ENCODE measurements around the gene MORN5. TPM values are rescaled to one million over a fixed set of nuclear protein-coding genes. Genes with fewer than 3 reads are reported as not detected.

Gene MORN5
- total RNA-seq, 3 donors from 2014 or later, result not detected

DNA sequence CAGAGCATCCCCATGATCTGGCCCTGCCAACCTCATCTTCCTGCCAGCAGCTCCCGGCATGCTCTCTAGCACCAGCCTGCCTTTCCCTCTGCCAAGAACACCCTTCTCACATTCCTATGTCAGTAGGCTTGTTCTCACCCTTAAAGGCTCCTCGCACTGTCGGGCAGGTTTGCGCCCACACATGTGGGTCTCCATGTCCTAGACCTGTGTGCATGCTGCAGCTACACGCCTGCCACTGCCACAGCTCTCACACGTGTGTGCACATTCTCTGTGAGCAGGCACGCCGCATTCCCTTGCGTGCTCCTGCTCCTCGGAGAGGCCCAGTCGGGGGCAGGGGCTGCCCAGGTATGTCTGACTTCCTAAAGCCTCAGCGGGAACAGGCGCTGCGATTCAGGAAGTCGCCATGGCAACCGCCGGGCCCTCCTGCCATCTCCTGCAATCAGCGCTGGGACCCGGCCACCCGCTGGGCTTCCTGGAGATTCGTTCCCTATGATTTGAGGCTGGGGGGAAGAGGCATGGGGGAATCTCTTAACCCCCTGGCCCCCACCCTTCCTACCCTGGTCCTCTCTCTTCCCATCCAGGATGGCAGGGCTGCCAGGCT, 28.2 kb upstream of the MORN5 start:
- intact Hi-C loops (cut with DNase I; ENCODE audit: low total_unique reads), result no loop called here
- H3K27ac ChIP-seq, result no peak overlapping the region
- H3K27me3 ChIP-seq, result peaks cover 0 to 9% of the 10 kb centered on the region in 2 donors
- no peaks in the 10 kb centered on the region for H3K4me1 ChIP-seq
- no peaks in the 10 kb centered on the region for H3K9me3 ChIP-seq
- peak in 1 of 2 donors; percentile 54 for DNase-seq (ENCODE audit: low spot score in 2 of 2)
- H3K36me3 ChIP-seq, result no peaks in the 10 kb centered on the region
- TF ChIP-seq, protein P1, sequence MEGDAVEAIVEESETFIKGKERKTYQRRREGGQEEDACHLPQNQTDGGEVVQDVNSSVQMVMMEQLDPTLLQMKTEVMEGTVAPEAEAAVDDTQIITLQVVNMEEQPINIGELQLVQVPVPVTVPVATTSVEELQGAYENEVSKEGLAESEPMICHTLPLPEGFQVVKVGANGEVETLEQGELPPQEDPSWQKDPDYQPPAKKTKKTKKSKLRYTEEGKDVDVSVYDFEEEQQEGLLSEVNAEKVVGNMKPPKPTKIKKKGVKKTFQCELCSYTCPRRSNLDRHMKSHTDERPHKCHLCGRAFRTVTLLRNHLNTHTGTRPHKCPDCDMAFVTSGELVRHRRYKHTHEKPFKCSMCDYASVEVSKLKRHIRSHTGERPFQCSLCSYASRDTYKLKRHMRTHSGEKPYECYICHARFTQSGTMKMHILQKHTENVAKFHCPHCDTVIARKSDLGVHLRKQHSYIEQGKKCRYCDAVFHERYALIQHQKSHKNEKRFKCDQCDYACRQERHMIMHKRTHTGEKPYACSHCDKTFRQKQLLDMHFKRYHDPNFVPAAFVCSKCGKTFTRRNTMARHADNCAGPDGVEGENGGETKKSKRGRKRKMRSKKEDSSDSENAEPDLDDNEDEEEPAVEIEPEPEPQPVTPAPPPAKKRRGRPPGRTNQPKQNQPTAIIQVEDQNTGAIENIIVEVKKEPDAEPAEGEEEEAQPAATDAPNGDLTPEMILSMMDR (IDR thresholded peaks at IDR 0.05), result no peak
- TF ChIP-seq POLR2AphosphoS5 (IDR thresholded peaks at IDR 0.05) (no peak), POLR2A (IDR thresholded peaks at IDR 0.05) (no peak)
- H3K4me3 ChIP-seq, result peak overlapping the region in 1 of 3 donors; percentile 25

DNA sequence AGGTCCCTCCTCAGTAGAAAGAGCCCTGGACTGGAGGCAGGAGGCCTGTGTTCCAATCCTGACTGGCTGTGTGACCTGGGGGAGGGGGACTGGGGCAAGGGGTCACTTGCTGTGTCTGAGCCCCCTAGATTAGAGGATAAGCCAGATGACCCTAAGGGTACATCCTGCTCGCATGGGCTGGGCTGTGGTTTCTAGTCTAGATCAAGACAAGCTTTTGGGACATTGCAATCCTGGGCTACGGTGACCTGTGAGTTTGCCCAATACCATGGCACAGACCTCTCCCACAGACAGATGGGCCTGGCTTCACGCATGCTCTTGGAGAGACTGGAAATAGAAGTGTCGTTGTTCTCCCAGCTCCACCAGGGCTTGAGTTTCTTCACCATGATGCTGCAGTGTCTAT, 27.2 kb upstream of the MORN5 start:
- Histone ChIP-seq H3K27ac (no peak overlapping the region), H3K36me3 (no peaks in the 10 kb centered on the region), H3K4me3 (no peak overlapping the region), H3K4me1 (no peaks in the 10 kb centered on the region), H3K9me3 (no peaks in the 10 kb centered on the region), H3K27me3 (no peaks in the 10 kb centered on the region)
- DNase-seq (ENCODE audit: low spot score in 2 of 2), result no peak
- TF ChIP-seq, protein P1 (IDR thresholded peaks at IDR 0.05), result no peak
- TF ChIP-seq POLR2AphosphoS5 (IDR thresholded peaks at IDR 0.05), result no peak
- no peak for TF ChIP-seq POLR2A (IDR thresholded peaks at IDR 0.05)
- intact Hi-C loops (cut with DNase I; ENCODE audit: low total_unique reads), result no loop called here

DNA sequence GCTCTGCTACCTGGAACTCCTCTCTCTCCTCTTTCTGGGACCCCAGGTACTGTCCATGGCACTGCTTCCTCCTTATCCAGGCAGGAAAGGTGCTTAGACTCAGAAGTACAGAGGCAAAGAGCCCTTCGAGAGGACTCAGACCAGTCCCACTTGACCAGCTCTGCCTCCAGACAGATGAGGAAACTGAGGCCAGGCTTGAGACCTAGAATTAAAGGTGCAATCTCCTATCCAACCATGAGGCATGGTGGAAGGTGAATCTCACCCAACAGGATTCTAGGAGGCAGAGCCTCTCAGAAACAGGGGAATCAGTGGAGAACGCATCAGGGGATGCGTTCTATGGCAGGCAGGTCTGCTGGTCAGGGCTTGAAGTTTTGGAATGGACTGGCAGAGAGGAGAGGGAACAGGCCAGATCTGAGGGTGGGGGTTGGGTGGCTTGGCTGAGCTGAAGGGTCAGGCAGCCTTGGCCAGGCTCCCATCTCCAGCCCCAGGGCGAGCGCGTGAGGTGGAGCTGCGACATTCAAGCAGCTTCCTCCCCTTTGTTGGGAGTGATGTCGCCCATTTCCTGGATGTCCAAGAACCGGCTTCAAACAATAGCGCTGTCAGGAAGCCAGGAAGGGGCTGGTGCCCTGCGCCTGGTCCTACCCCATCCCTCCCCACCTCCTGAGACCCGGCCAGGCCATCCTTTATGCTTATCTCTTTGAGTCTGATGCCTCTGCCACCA, 26.3 kb upstream of the MORN5 start:
- peak in 1 of 3 donors; percentile 22 for TF ChIP-seq POLR2AphosphoS5 (IDR thresholded peaks at IDR 0.05)
- TF ChIP-seq, protein P1 (IDR thresholded peaks at IDR 0.05), result no peak
- DNase-seq (ENCODE audit: low spot score in 2 of 2), result no peak
- no peaks in the 10 kb centered on the region for H3K9me3 ChIP-seq
- H3K4me3 ChIP-seq, result no peak overlapping the region
- peak overlapping the region in 1 of 2 donors; percentile 52 for H3K27ac ChIP-seq
- no peaks in the 10 kb centered on the region for H3K36me3 ChIP-seq
- no peaks in the 10 kb centered on the region for H3K4me1 ChIP-seq
- intact Hi-C loops (cut with DNase I; ENCODE audit: low total_unique reads), result no loop called here
- H3K27me3 ChIP-seq, result no peaks in the 10 kb centered on the region

DNA sequence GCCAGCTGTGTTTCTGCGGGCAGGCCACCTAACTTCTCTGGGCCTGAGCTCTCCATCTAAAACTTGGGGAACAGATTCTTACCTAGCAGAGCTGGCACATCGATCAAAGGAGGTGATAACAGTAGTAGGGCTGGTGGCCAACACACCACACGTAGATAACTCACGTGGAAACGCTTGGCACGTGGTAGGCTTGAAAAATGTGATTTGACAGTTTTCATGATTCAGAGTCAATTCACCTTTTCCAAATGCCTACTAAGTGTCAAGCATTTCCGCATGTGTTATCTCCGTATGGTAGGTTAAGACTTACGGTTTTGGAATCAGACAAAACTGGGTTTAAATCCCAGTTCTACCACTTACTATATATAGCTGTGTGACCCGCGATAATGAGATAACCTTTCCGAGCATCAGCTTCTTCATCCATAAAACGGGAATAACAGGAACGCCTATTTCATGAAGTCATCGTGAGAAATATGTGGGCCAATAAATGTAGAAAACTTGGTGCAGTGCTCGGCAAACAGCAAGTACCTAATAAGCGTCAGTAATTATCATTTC, 25.6 kb upstream of the MORN5 start:
- H3K4me3 ChIP-seq, result no peak overlapping the region
- no peaks in the 10 kb centered on the region for H3K9me3 ChIP-seq
- DNase-seq (ENCODE audit: low spot score in 2 of 2), result no peak
- no peak for TF ChIP-seq POLR2AphosphoS5 (IDR thresholded peaks at IDR 0.05)
- TF ChIP-seq, protein P1 (IDR thresholded peaks at IDR 0.05), result no peak
- TF ChIP-seq POLR2A (IDR thresholded peaks at IDR 0.05), result no peak
- peak overlapping the region in 1 of 2 donors; percentile 52 for H3K27ac ChIP-seq
- intact Hi-C loops (cut with DNase I; ENCODE audit: low total_unique reads), result no loop called here
- no peaks in the 10 kb centered on the region for H3K4me1 ChIP-seq
- no peaks in the 10 kb centered on the region for H3K36me3 ChIP-seq
- no peaks in the 10 kb centered on the region for H3K27me3 ChIP-seq

Data from breast epithelium (tissue), 4 donors.